ENCODE measurements around the gene RAB25.
"Not testable (repeated sequence)": the region's sequence is repeated elsewhere in the genome, so short reads cannot be mapped to it uniquely, and the experiment has no call there.

RAB25 gene

DNA sequence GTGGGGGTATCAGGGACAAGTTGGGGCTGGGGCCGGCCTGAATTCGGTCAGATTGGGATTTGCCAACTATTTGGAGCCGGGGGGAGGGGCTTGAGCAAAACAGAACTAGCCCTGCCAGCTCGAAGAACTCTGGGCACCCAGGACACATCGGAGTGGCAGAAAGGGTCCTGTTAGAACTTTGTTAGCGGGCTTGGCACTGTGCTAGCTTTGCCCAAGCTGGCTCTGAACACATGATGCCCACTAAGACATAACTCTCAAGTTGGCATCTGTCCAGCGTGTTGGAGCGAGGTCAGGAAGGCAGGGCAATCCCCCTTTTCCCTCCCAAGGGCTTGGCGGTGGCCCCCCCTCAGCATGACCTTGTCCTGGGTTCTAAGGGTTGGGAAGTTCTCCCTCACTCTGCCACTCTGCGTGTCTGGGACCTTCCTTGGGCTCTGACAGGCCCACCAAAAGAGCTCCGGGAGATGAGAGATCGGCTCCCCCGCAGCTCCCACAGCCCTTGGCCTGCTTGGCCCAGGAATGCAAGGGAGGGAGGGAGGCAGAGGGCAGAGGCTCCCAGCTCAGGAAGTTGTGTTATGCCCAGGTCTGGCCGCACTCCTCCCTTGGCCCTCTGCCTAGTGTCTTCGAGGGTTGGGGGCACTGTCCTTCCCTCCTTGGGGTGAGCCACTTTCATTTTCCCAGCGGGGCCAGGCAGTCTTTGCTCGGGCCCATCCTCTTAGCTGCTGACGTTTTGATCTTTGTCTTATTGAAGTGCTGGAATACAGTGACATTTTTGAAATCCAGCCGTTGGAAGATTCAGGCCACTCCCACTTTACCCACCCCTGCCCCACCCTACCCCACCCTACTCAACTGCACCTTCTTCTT, 54.8 kb downstream of the RAB25 start (continued):
- TF ChIP-seq ZNF791 (tag by site-specific recombination; IDR thresholded peaks at IDR 0.05) (no peak), REPIN1 (tag by site-specific recombination; IDR thresholded peaks at IDR 0.05; ENCODE audit: low read depth) (no peak)
- TF ChIP-seq, protein P1, sequence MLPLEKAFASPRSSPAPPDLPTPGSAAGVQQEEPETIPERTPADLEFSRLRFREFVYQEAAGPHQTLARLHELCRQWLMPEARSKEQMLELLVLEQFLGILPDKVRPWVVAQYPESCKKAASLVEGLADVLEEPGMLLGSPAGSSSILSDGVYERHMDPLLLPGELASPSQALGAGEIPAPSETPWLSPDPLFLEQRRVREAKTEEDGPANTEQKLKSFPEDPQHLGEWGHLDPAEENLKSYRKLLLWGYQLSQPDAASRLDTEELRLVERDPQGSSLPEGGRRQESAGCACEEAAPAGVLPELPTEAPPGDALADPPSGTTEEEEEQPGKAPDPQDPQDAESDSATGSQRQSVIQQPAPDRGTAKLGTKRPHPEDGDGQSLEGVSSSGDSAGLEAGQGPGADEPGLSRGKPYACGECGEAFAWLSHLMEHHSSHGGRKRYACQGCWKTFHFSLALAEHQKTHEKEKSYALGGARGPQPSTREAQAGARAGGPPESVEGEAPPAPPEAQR (tag by site-specific recombination; IDR thresholded peaks at IDR 0.05) = no peak

DNA sequence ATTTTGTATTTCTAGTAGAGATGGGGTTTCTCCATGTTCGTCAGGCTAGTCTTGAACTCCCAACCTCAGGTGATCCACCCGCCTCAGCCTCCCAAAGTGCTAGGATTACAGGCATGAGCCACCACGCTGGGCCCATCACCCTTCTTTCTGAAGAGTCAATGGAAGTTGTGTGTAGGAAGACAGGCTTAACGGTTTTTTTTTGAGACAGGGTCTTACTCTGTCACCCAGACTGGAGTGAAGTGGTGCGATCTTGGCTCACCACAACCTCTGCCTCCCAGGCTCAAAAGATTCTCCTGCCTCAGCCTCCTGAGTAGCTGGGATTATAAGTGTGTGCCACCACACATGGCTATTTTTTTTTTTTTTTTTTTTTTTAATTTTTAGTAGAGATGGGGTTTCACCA, 55.8 kb downstream of the RAB25 start:
- H3K9me3 ChIP-seq (ENCODE audit: control insufficient read depth, insufficient read depth, low read depth, low read length); H3K4me3 ChIP-seq (ENCODE audit: low read depth, low read length); H3K36me3 ChIP-seq (ENCODE audit: control insufficient read depth in 2 of 2, insufficient read depth in 1 of 2, low read length in 2 of 2); H3K27ac ChIP-seq (ENCODE audit: extremely low read depth, low read depth, low read length); H3K4me1 ChIP-seq (ENCODE audit: control insufficient read depth, insufficient read depth, low read length): not testable (repeated sequence)
- TF ChIP-seq, protein P2, sequence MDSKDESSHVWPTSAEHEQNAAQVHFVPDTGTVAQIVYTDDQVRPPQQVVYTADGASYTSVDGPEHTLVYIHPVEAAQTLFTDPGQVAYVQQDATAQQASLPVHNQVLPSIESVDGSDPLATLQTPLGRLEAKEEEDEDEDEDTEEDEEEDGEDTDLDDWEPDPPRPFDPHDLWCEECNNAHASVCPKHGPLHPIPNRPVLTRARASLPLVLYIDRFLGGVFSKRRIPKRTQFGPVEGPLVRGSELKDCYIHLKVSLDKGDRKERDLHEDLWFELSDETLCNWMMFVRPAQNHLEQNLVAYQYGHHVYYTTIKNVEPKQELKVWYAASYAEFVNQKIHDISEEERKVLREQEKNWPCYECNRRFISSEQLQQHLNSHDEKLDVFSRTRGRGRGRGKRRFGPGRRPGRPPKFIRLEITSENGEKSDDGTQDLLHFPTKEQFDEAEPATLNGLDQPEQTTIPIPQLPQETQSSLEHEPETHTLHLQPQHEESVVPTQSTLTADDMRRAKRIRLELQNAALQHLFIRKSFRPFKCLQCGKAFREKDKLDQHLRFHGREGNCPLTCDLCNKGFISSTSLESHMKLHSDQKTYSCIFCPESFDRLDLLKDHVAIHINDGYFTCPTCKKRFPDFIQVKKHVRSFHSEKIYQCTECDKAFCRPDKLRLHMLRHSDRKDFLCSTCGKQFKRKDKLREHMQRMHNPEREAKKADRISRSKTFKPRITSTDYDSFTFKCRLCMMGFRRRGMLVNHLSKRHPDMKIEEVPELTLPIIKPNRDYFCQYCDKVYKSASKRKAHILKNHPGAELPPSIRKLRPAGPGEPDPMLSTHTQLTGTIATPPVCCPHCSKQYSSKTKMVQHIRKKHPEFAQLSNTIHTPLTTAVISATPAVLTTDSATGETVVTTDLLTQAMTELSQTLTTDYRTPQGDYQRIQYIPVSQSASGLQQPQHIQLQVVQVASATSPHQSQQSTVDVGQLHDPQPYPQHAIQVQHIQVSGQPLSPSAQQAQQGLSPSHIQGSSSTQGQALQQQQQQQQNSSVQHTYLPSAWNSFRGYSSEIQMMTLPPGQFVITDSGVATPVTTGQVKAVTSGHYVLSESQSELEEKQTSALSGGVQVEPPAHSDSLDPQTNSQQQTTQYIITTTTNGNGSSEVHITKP (tag by site-specific recombination; IDR thresholded peaks at IDR 0.05) = peak; percentile 9; the same call in 1 of the 2 replicates
- TF ChIP-seq, protein P3, sequence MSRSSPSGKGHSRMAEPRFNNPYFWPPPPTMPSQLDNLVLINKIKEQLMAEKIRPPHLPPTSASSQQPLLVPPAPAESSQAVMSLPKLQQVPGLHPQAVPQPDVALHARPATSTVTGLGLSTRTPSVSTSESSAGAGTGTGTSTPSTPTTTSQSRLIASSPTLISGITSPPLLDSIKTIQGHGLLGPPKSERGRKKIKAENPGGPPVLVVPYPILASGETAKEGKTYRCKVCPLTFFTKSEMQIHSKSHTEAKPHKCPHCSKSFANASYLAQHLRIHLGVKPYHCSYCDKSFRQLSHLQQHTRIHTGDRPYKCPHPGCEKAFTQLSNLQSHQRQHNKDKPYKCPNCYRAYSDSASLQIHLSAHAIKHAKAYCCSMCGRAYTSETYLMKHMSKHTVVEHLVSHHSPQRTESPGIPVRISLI (tag by site-specific recombination; IDR thresholded peaks at IDR 0.05) = peak; percentile 90
- ChIA-PET POLR2A (interaction anchor here (0.7 to 5.5 kb wide), 4 partner anchors 11 to 36 kb away, joined by 4 to 63 read pairs (median 33); no protein-coding TSS in a partner anchor), CTCF (interaction anchor here (3.5 to 25.6 kb wide), 3 partner anchors 9 to 17 kb away, joined by 18 to 1029 read pairs (median 33); no protein-coding TSS in a partner anchor)

DNA sequence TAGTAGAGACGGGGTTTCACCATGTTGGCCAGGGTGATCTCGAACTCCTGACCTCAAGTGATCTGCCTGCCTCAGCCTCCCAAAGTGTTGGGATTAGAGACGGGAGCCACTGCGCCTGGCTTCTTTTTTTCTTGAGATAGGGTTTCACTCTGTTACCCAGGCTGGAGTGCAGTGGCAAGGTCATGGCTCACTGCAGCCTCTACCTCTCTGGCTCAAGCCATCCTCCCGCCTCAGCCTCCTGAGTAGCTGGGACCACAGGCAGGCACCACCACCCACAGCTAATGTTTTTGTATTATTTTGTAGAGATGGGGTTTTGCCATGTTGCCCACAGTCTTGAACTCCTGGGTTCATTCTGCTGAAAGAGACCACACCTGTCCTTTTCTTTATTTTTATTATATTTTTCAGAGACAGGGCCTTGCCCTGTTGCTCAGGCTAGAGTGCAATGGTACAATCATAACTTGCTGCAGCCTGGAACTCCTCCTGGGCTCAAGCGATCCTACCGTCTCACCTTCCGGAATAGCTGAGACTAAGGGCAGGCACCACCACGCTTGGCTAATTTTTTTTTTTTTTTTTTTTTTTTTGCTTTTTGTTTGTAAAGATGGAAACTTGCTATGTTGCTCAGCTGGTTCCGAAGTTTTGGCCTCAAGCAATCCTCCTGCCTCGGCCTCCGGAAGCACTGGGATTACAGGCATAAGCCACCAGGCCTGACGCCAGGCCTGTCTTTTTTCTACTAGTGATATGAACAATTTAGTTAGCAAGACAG, 56.6 kb downstream of the RAB25 start:
- no peak overlapping the region for H3K4me3 ChIP-seq (ENCODE audit: low read depth, low read length)

More for the DNA sequence above, 56.6 kb downstream of the RAB25 start:
- peaks cover 6% of the 10 kb centered on the region for H3K4me1 ChIP-seq (ENCODE audit: control insufficient read depth, insufficient read depth, low read length)
- CTCF ChIA-PET = interaction anchor here (3.5 to 25.6 kb wide), 3 partner anchors 8 to 18 kb away, joined by 18 to 1029 read pairs (median 33); no protein-coding TSS in a partner anchor
- peaks cover 0 to 7% of the 10 kb centered on the region in 2 experiments; a peak in 2 of 3 replicates for H3K36me3 ChIP-seq (ENCODE audit: control insufficient read depth in 2 of 2, insufficient read depth in 1 of 2, low read length in 2 of 2)
- no peaks in the 10 kb centered on the region for H3K9me3 ChIP-seq (ENCODE audit: control insufficient read depth, insufficient read depth, low read depth, low read length)
- POLR2A ChIA-PET = interaction anchor here (0.7 kb wide), 2 partner anchors 36 to 188 kb away, joined by 3 to 5 read pairs; no protein-coding TSS in a partner anchor
- no peak overlapping the region for H3K27ac ChIP-seq (ENCODE audit: extremely low read depth, low read depth, low read length)
- 0 out of 2 replicates have a peak, but pooled peaks have one; percentile 19 for TF ChIP-seq ZNF600 (tag by site-specific recombination; IDR thresholded peaks at IDR 0.05)
- no peak for TF ChIP-seq ZNF596 (tag by site-specific recombination; IDR thresholded peaks at IDR 0.05)
- no peak for TF ChIP-seq ZSCAN30 (tag by site-specific recombination; IDR thresholded peaks at IDR 0.05)
- TF ChIP-seq, protein P3 (tag by site-specific recombination; IDR thresholded peaks at IDR 0.05) = peak; percentile 70; the same call in 1 of the 2 replicates
- TF ChIP-seq, protein P4, sequence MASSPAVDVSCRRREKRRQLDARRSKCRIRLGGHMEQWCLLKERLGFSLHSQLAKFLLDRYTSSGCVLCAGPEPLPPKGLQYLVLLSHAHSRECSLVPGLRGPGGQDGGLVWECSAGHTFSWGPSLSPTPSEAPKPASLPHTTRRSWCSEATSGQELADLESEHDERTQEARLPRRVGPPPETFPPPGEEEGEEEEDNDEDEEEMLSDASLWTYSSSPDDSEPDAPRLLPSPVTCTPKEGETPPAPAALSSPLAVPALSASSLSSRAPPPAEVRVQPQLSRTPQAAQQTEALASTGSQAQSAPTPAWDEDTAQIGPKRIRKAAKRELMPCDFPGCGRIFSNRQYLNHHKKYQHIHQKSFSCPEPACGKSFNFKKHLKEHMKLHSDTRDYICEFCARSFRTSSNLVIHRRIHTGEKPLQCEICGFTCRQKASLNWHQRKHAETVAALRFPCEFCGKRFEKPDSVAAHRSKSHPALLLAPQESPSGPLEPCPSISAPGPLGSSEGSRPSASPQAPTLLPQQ (tag by site-specific recombination; IDR thresholded peaks at IDR 0.05) = no peak
- no peak for TF ChIP-seq OVOL3 (tag by site-specific recombination; IDR thresholded peaks at IDR 0.05)

Measured in HEK293 (cell line).